ENCODE data around the gene NTN4.
A peak's percentile ranks its signal among the peaks of the same experiment; 100 is the strongest.
"Not testable (repeated sequence)": the region's sequence is repeated elsewhere in the genome, so short reads cannot be mapped to it uniquely, and the experiment has no call there.

NTN4 gene

GRCh38 chr12:95746062-95746461 is 44.5 kb downstream of the NTN4 start:
- not testable (repeated sequence) for DNase-seq

- DNase-seq: no peak
These were observed 48.0 kb downstream of the NTN4 start for GRCh38 chr12:95742586-95742985.

- DNase-seq: no peak
These were observed 48.9 kb downstream of the NTN4 start for GRCh38 chr12:95741635-95742034.

GRCh38 chr12:95740751-95741150 is 49.8 kb downstream of the NTN4 start:
- DNase-seq: no peak

GRCh38 chr12:95739561-95740313 is 50.8 kb downstream of the NTN4 start:
- no peak for DNase-seq

GRCh38 chr12:95738024-95738611 is 52.4 kb downstream of the NTN4 start:
- DNase-seq: no peak

GRCh38 chr12:95736631-95737030 is 53.9 kb downstream of the NTN4 start:
- DNase-seq: peak; percentile 12

GRCh38 chr12:95735728-95736127 is 54.8 kb downstream of the NTN4 start:
- not testable (repeated sequence) for DNase-seq

GRCh38 chr12:95733141-95733825 is 57.3 kb downstream of the NTN4 start:
- DNase-seq: peak; percentile 91

GRCh38 chr12:95731519-95731958 is 59.0 kb downstream of the NTN4 start:
- DNase-seq: no peak

- no peak for DNase-seq
These were observed 60.1 kb downstream of the NTN4 start for GRCh38 chr12:95730457-95730856.

GRCh38 chr12:95726903-95727302 is 63.7 kb downstream of the NTN4 start:
- DNase-seq: no peak

- DNase-seq: peak; percentile 28
These were observed 65.8 kb downstream of the NTN4 start for GRCh38 chr12:95724767-95725166.

- DNase-seq: peak; percentile 80
These were observed 66.7 kb downstream of the NTN4 start for GRCh38 chr12:95723693-95724384.

GRCh38 chr12:95721320-95721719 is 69.2 kb downstream of the NTN4 start:
- no peak for DNase-seq

- DNase-seq: no peak
These were observed 70.4 kb downstream of the NTN4 start for GRCh38 chr12:95720146-95720545.

- no peak for DNase-seq
These were observed 71.8 kb downstream of the NTN4 start for GRCh38 chr12:95718772-95719171.

- DNase-seq: no peak
These were observed 72.5 kb downstream of the NTN4 start for GRCh38 chr12:95718006-95718431.

GRCh38 chr12:95717316-95717928 is 73.1 kb downstream of the NTN4 start:
- DNase-seq: no peak

- DNase-seq: no peak
These were observed 75.4 kb downstream of the NTN4 start for GRCh38 chr12:95715177-95715576.

- no peak for DNase-seq
These were observed 78.3 kb downstream of the NTN4 start for GRCh38 chr12:95712269-95712668.

- no peak for DNase-seq
These were observed 80.2 kb downstream of the NTN4 start for GRCh38 chr12:95710386-95710785.

- DNase-seq: no peak
These were observed 81.4 kb downstream of the NTN4 start for GRCh38 chr12:95709152-95709551.
